Measurements from ENCODE around the gene OR56A4.
"Not testable (repeated sequence)": the region's sequence is repeated elsewhere in the genome, so short reads cannot be mapped to it uniquely, and the experiment has no call there.

Gene OR56A4

GRCh38 chr11:5968394-5968793 is 38.4 kb downstream of the OR56A4 start, which contains the start of gene OR56A5:
Gene OR56A5 (minus strand): TSS chr11:5968494. CDS start chr11:5968494, 0 bp downstream.
- Histone ChIP-seq H3K27ac (ENCODE audit: poor library complexity, severe bottlenecking) (no peak within 1 kb of the TSS), H3K36me3 (ENCODE audit: low read depth) (no peaks in the 10 kb centered on the region), H3K9me3 (ENCODE audit: severe bottlenecking) (no peaks in the 10 kb centered on the region), H3K4me3 (ENCODE audit: severe bottlenecking) (no peak within 1 kb of the TSS), H3K27me3 (ENCODE audit: insufficient read depth, poor library complexity, severe bottlenecking) (no peaks in the 10 kb centered on the region), H3K4me1 (ENCODE audit: insufficient read depth, poor library complexity, severe bottlenecking) (no peaks in the 10 kb centered on the region)
- ATAC-seq (ENCODE audit: low read depth): no peak
- no peak for DNase-seq (ENCODE audit: low spot score)
- TF ChIP-seq CTCF (IDR thresholded peaks at IDR 0.05; ENCODE audit: poor library complexity, severe bottlenecking): no peak

- H3K27me3 ChIP-seq (ENCODE audit: insufficient read depth, poor library complexity, severe bottlenecking): no peaks in the 10 kb centered on the region
- ATAC-seq (ENCODE audit: low read depth) (peak; percentile 42; the same call in 1 of the 3 replicates), DNase-seq (ENCODE audit: low spot score) (no peak)
- H3K36me3 ChIP-seq (ENCODE audit: low read depth): no peaks in the 10 kb centered on the region
- H3K4me3 ChIP-seq (ENCODE audit: severe bottlenecking): no peak overlapping the region
- H3K27ac ChIP-seq (ENCODE audit: poor library complexity, severe bottlenecking): no peak overlapping the region
- no peaks in the 10 kb centered on the region for H3K9me3 ChIP-seq (ENCODE audit: severe bottlenecking)
- TF ChIP-seq CTCF (IDR thresholded peaks at IDR 0.05; ENCODE audit: poor library complexity, severe bottlenecking): no peak
- H3K4me1 ChIP-seq (ENCODE audit: insufficient read depth, poor library complexity, severe bottlenecking): no peaks in the 10 kb centered on the region
Measured at GRCh38 chr11:5967708-5968107, 39.0 kb downstream of the OR56A4 start.

GRCh38 chr11:5966958-5967357 is 39.8 kb downstream of the OR56A4 start:
- no peaks in the 10 kb centered on the region for H3K36me3 ChIP-seq (ENCODE audit: low read depth)
- no peak overlapping the region for H3K27ac ChIP-seq (ENCODE audit: poor library complexity, severe bottlenecking)
- H3K27me3 ChIP-seq (ENCODE audit: insufficient read depth, poor library complexity, severe bottlenecking): no peaks in the 10 kb centered on the region
- DNase-seq (ENCODE audit: low spot score): no peak
- H3K4me3 ChIP-seq (ENCODE audit: severe bottlenecking): no peak overlapping the region
- TF ChIP-seq CTCF (IDR thresholded peaks at IDR 0.05; ENCODE audit: poor library complexity, severe bottlenecking): no peak
- no peak for ATAC-seq (ENCODE audit: low read depth)
- no peaks in the 10 kb centered on the region for H3K9me3 ChIP-seq (ENCODE audit: severe bottlenecking)
- H3K4me1 ChIP-seq (ENCODE audit: insufficient read depth, poor library complexity, severe bottlenecking): no peaks in the 10 kb centered on the region

- not testable (repeated sequence) for DNase-seq (ENCODE audit: low spot score); H3K4me3 ChIP-seq (ENCODE audit: severe bottlenecking); H3K27ac ChIP-seq (ENCODE audit: poor library complexity, severe bottlenecking); H3K4me1 ChIP-seq (ENCODE audit: insufficient read depth, poor library complexity, severe bottlenecking); H3K27me3 ChIP-seq (ENCODE audit: insufficient read depth, poor library complexity, severe bottlenecking); ATAC-seq (ENCODE audit: low read depth); H3K36me3 ChIP-seq (ENCODE audit: low read depth); H3K9me3 ChIP-seq (ENCODE audit: severe bottlenecking)
Measured at GRCh38 chr11:5960704-5961320, 45.9 kb downstream of the OR56A4 start.

- Histone ChIP-seq H3K9me3 (ENCODE audit: severe bottlenecking) (no peaks in the 10 kb centered on the region), H3K4me1 (ENCODE audit: insufficient read depth, poor library complexity, severe bottlenecking) (no peaks in the 10 kb centered on the region), H3K4me3 (ENCODE audit: severe bottlenecking) (no peak overlapping the region), H3K36me3 (ENCODE audit: low read depth) (no peaks in the 10 kb centered on the region), H3K27me3 (ENCODE audit: insufficient read depth, poor library complexity, severe bottlenecking) (no peaks in the 10 kb centered on the region), H3K27ac (ENCODE audit: poor library complexity, severe bottlenecking) (no peak overlapping the region)
- TF ChIP-seq CTCF (IDR thresholded peaks at IDR 0.05; ENCODE audit: poor library complexity, severe bottlenecking): no peak
- DNase-seq (ENCODE audit: low spot score): no peak
- ATAC-seq (ENCODE audit: low read depth): no peak
Measured at GRCh38 chr11:5955586-5955985, 51.2 kb downstream of the OR56A4 start.
